ENCODE results near the gene LCE3B.

- TF ChIP-seq REST (IDR thresholded peaks at IDR 0.05; ENCODE audit: insufficient read depth in 1 of 2, low read depth in 2 of 2, low read length in 2 of 2): no peak
- no peak for TF ChIP-seq POLR2AphosphoS5 (IDR thresholded peaks at IDR 0.05; ENCODE audit: low read depth, low read length)
- no peak for TF ChIP-seq SIN3A (IDR thresholded peaks at IDR 0.05; ENCODE audit: borderline replicate concordance, insufficient read depth, low read length)
- no peak for TF ChIP-seq TAF1 (IDR thresholded peaks at IDR 0.05; ENCODE audit: borderline replicate concordance, insufficient read depth, low read length)
- TF ChIP-seq FOXP2 (optimal IDR thresholded peaks at IDR 0.05; ENCODE audit: borderline replicate concordance, extremely low read depth, extremely low read length, insufficient read depth): no peak
These were observed 9.2 kb downstream of the LCE3B start, which contains the start of gene LCE3A for GRCh38 chr1:152622803-152623202.

Measured in PFSK-1 (cell line).